HuH-7 (cell line): ENCODE measurements around the gene C9orf43.
A peak's percentile ranks its signal among the peaks of the same experiment; 100 is the strongest.
"Not testable (repeated sequence)": the region's sequence is repeated elsewhere in the genome, so short reads cannot be mapped to it uniquely, and the experiment has no call there.

Experiments
- DNase-seq: peaks from one replicate; pipeline ENCODE4 v3.0.0; 2011; ENCODE audit warnings: low spot score

The C9orf43 gene

GRCh38 chr9:113416149-113416721 lies 5.7 kb downstream of the C9orf43 start:
- DNase-seq = no peak

GRCh38 chr9:113417370-113417769 lies 6.8 kb downstream of the C9orf43 start:
- DNase-seq = no peak

- DNase-seq = no peak
Observed at GRCh38 chr9:113421726-113422125, 11.2 kb downstream of the C9orf43 start.

- no peak for DNase-seq
Observed at GRCh38 chr9:113425072-113425471, 14.5 kb downstream of the C9orf43 start.

GRCh38 chr9:113426701-113427100 lies 16.2 kb downstream of the C9orf43 start:
- DNase-seq = no peak

- no peak for DNase-seq
Observed at GRCh38 chr9:113427629-113428028, 17.1 kb downstream of the C9orf43 start.

- DNase-seq = no peak
Observed at GRCh38 chr9:113428062-113428615, 17.6 kb downstream of the C9orf43 start.

GRCh38 chr9:113431191-113431590 lies 20.6 kb downstream of the C9orf43 start:
- DNase-seq = no peak

- no peak for DNase-seq
Observed at GRCh38 chr9:113436728-113437515, 26.4 kb downstream of the C9orf43 start.

GRCh38 chr9:113437716-113438115 lies 27.2 kb downstream of the C9orf43 start:
- DNase-seq = not testable (repeated sequence)

GRCh38 chr9:113444736-113445135 lies 34.2 kb downstream of the C9orf43 start:
- no peak for DNase-seq

- peak; percentile 69 for DNase-seq
Observed at GRCh38 chr9:113446323-113446740, 35.8 kb downstream of the C9orf43 start.

GRCh38 chr9:113449376-113449775 lies 38.8 kb downstream of the C9orf43 start:
- DNase-seq = no peak

GRCh38 chr9:113452113-113452605 lies 41.6 kb downstream of the C9orf43 start:
- no peak for DNase-seq

GRCh38 chr9:113454914-113455761 lies 44.6 kb downstream of the C9orf43 start:
- DNase-seq = peak; percentile 36

GRCh38 chr9:113456235-113456634 lies 45.7 kb downstream of the C9orf43 start:
- no peak for DNase-seq

GRCh38 chr9:113461285-113461684 lies 50.7 kb downstream of the C9orf43 start:
- DNase-seq = no peak

- no peak for DNase-seq
Observed at GRCh38 chr9:113461943-113462342, 51.4 kb downstream of the C9orf43 start.

GRCh38 chr9:113462781-113463286 lies 52.3 kb downstream of the C9orf43 start:
- DNase-seq = no peak

- peak; percentile 76 for DNase-seq
Observed at GRCh38 chr9:113463418-113464285, 53.1 kb downstream of the C9orf43 start, which contains the start of gene RGS3. RGS3 (plus strand) TSS chr9:113463727; CDS start chr9:113463803, 76 bp downstream.

- DNase-seq = no peak
Observed at GRCh38 chr9:113464286-113464660, 53.7 kb downstream of the C9orf43 start.
